RWPE2 (cell line): ENCODE measurements around the gene TGM2.

Experiments
- ATAC-seq: fragments of 200-7000 bp; cut with Tn5 transposase; 3 replicates; pipeline ENCODE4 v1.9.1; 2021; ENCODE audit warnings: low read depth
- DNase-seq: peaks from one replicate; pipeline ENCODE4 v3.0.0-alpha.2; 2020; ENCODE audit warnings: low spot score
- H3K27ac ChIP-seq: fragments of 450-650 bp; 2 replicates; pipeline ENCODE4 v1.5.1; 2017; ENCODE audit warnings: mild to moderate bottlenecking; ENCODE audit not compliant: poor library complexity, severe bottlenecking
- H3K27me3 ChIP-seq: fragments of 250-450 bp; sonication (Bioruptor Pico); 2 replicates; pipeline ENCODE4 v1.5.1; 2021; ENCODE audit warnings: mild to moderate bottlenecking, moderate library complexity; ENCODE audit not compliant: insufficient read depth, poor library complexity, severe bottlenecking
- H3K36me3 ChIP-seq: fragments of 250-450 bp; sonication (Bioruptor Pico); 2 replicates; pipeline ENCODE4 v1.5.1; 2020; ENCODE audit warnings: low read depth, mild to moderate bottlenecking, moderate library complexity
- H3K4me1 ChIP-seq: fragments of 250-450 bp; sonication (Bioruptor Pico); 2 replicates; pipeline ENCODE4 v1.5.1; 2021; ENCODE audit warnings: mild to moderate bottlenecking, moderate library complexity; ENCODE audit not compliant: insufficient read depth, poor library complexity, severe bottlenecking
- H3K4me3 ChIP-seq: fragments of 250-450 bp; sonication (Bioruptor Pico); 2 replicates; pipeline ENCODE4 v1.5.1; 2021; ENCODE audit warnings: mild to moderate bottlenecking, moderate library complexity; ENCODE audit not compliant: severe bottlenecking
- H3K9me3 ChIP-seq: fragments of 250-450 bp; sonication (Bioruptor Pico); 2 replicates; pipeline ENCODE4 v1.5.1; 2021; ENCODE audit warnings: mild to moderate bottlenecking, moderate library complexity; ENCODE audit not compliant: severe bottlenecking
- TF ChIP-seq, protein P1 (sequence below): fragments of 450-650 bp; IDR thresholded peaks from one replicate; pipeline ENCODE4 v1.5.1; 2017; ENCODE audit warnings: mild to moderate bottlenecking, moderate library complexity; ENCODE audit not compliant: poor library complexity, severe bottlenecking

Gene TGM2

DNA sequence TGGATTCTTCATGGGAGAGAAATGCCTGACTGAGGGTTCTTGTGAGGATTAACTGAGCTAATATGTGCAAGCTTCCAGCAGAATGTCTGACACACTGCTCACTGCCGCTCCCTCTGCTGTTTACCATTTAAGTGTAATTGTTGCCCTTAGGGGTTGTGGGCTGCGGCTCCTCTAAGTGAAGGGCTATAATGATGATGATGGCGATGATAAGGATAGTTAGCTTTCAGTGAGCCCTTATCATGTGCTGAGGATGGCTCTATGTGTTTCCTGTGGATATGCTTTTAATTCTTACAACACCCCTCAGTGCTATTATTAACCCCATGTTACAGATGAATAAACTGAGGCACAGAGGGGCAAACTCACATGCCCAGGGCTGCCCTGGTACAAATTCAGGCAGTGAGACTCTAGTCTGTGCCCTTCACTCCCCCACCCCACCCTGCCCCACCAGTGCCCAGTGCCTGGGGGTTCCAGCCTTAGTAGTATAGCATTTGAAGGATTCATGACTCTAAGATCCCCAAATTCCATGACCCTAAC, 33.4 kb downstream of the TGM2 start:
- Histone ChIP-seq H3K36me3 (no peaks in the 10 kb centered on the region), H3K9me3 (no peaks in the 10 kb centered on the region), H3K27ac (no peak overlapping the region), H3K27me3 (no peaks in the 10 kb centered on the region), H3K4me3 (no peak overlapping the region), H3K4me1 (peaks cover 21% of the 10 kb centered on the region)
- TF ChIP-seq, protein P1, sequence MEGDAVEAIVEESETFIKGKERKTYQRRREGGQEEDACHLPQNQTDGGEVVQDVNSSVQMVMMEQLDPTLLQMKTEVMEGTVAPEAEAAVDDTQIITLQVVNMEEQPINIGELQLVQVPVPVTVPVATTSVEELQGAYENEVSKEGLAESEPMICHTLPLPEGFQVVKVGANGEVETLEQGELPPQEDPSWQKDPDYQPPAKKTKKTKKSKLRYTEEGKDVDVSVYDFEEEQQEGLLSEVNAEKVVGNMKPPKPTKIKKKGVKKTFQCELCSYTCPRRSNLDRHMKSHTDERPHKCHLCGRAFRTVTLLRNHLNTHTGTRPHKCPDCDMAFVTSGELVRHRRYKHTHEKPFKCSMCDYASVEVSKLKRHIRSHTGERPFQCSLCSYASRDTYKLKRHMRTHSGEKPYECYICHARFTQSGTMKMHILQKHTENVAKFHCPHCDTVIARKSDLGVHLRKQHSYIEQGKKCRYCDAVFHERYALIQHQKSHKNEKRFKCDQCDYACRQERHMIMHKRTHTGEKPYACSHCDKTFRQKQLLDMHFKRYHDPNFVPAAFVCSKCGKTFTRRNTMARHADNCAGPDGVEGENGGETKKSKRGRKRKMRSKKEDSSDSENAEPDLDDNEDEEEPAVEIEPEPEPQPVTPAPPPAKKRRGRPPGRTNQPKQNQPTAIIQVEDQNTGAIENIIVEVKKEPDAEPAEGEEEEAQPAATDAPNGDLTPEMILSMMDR = no peak
- ATAC-seq = 0 out of 3 replicates have a peak, but pooled peaks have one; percentile 6
- peak; percentile 67 for DNase-seq

DNA sequence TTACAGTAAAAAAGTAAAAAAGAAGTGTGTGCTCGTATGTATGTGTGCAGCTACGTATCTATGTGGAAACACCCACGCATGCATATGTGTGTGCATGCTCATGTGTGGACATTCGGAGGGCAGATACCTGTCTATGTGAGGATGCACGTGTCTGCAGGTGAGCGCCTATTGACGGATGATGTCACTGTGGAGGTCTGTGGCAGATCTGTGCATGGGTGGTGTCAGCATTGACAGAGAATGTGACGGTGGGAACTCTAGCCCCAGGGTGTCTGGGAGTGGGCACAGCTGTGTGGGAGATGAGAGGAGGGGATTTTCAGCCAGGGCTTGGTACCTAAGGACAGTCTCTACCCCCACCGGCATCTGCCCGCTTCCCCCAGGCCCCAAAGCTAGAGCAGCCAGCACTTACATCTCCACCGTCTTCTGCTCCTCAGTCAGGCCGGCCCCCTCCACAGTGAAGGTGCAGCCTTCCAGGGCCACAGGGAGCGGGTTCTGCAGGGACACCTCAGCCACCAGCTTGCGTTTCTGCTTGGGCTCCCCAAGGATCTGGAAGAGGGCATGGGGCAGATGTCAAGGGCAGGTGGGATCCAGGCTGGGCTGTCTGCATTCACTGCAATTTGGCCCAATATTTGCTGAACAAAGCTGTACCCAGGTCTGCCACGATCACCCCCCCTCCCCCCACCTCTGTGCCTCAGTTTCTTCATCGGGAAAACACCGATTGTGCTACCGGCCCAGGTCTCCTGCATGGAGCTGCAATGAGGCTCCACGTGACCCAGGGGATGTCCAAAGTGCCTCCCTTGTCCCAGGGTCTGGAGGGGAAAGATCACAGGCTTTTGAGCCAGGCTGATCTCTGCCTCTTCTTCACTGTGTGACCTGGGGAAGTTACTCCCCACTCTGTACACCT, 34.1 kb downstream of the TGM2 start:
- Histone ChIP-seq H3K9me3 (no peaks in the 10 kb centered on the region), H3K4me1 (peaks cover 28% of the 10 kb centered on the region), H3K36me3 (no peaks in the 10 kb centered on the region), H3K27me3 (no peaks in the 10 kb centered on the region), H3K27ac (no peak overlapping the region), H3K4me3 (no peak overlapping the region)
- ATAC-seq = no peak
- TF ChIP-seq, protein P1 = no peak
- DNase-seq = peak; percentile 83

DNA sequence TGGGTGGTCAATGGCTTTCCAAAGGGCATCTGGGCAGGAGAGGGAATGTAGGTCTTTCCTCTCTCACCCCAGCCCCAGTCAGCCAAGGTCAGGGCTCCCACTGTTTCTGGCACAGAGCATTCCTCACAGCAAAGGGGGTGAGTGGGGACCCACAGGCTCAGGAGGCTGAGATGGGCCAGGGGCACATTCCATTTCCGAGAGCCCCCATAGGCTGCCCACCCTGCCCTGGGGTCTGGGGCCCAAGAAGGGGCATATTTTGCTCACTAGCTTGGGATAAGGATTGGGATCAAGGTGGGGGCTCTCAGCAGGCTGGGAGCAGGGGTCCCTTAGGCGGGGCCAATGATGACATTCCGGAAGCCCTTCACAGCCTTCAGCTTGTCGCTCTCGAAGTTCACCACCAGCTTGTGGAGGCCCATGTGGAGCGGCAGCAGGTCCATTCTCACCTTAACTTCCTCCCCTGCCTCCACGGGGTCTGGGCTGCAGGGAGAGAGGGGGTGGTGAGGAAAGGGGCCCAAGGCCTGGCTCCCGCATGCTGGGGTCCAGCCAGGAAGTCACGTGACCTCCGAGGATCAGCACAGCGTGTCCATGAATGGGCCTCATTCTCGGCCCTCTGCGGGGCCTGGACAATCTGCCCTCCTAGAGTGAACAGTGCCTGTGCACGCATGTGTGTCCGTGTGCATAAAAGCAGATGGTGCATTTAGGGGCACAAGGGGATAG, 35.0 kb downstream of the TGM2 start:
- peak; percentile 78 for DNase-seq
- no peaks in the 10 kb centered on the region for H3K36me3 ChIP-seq
- H3K4me1 ChIP-seq = peaks cover 37% of the 10 kb centered on the region
- H3K27me3 ChIP-seq = no peaks in the 10 kb centered on the region
- H3K27ac ChIP-seq = no peak overlapping the region
- no peak overlapping the region for H3K4me3 ChIP-seq
- TF ChIP-seq, protein P1 = no peak
- no peak for ATAC-seq
- no peaks in the 10 kb centered on the region for H3K9me3 ChIP-seq

DNA sequence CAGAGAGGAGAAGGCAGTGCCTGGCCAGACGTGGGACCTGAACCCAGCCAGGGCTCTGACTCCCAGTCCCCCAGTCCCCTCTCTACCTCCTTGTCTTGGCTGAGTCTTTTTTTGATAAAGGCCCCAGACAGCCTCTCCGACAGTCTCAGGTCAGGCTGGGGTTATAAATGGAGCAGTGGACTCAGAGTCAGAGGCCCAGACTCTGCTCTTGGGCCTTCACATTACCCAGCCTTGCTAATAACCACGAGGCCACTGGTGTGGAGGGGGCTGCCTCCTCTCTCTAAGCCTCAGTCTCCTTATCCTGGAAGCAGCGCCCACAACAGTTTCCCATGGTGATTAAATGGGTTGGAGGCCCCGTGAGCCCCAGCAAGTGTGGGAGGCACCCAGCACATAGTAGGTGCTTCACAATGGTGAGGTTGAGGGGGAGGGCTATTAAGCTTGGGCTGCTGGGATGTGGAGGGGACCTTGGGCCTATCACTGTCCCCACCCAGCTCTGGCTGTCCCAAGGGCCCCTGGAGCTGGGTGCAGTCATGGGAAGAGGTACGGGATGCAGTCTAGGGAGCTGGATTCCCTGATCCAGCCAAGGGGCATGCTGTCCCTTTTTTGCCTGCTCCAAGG, 35.7 kb downstream of the TGM2 start:
- TF ChIP-seq, protein P1 = no peak
- peaks cover 33% of the 10 kb centered on the region for H3K4me1 ChIP-seq
- ATAC-seq = no peak

More for the DNA sequence above, 35.7 kb downstream of the TGM2 start:
- Histone ChIP-seq H3K36me3 (no peaks in the 10 kb centered on the region), H3K4me3 (no peak overlapping the region), H3K27me3 (no peaks in the 10 kb centered on the region), H3K9me3 (no peaks in the 10 kb centered on the region), H3K27ac (peak overlapping the region; percentile 69)
- DNase-seq = peak; percentile 63
